ENCODE results near the gene CACNA1H.

CACNA1H gene

DNA sequence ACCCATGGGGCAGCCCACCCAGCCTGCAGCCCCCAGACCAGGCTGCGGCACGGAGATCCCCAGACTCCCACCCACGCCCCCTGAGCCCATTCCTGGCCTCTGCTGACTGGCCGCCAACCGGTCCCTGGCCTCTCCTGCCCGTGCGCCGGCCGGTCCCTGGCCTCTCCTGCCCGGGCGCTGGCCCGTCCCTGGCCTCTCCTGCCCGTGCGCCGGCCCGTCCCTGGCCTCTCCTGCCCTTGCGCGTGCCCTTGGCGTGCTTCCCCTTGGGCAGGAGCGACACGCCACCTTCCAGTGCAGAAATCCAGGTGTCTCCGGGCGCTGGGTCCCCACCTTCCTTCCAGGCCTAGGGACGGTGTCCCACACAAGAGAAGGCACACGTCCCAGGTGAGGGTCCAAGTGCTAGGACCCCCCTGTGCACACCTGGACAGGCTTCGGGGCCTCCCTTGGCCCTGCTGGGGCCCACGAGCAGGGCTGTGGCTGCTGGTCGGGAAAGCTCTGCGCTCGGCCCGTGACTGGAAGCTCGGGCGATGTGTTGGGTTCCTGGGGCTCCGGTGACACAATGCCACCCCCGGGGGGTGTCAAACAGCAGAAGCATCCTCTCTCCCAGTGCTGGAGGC, 21.4 kb upstream of the CACNA1H start:
- no peaks in the 10 kb centered on the region for H3K9me2 ChIP-seq (replicated peaks; ENCODE audit: insufficient read depth, low read length)
- H3K27me3 ChIP-seq (ENCODE audit: low read length), result no peaks in the 10 kb centered on the region
- H4K20me1 ChIP-seq (ENCODE audit: low read depth, low read length), result no peaks in the 10 kb centered on the region
- no peak overlapping the region for H3K4me2 ChIP-seq (ENCODE audit: low read depth, low read length, poor library complexity, severe bottlenecking)
- H2AFZ ChIP-seq (ENCODE audit: low read depth, low read length, severe bottlenecking), result no peak overlapping the region
- no peak overlapping the region for H3K4me3 ChIP-seq (ENCODE audit: insufficient read depth, low read length, poor library complexity, severe bottlenecking)
- H3K9me3 ChIP-seq (ENCODE audit: insufficient read depth, low read length), result no peaks in the 10 kb centered on the region
- H3F3A ChIP-seq (ENCODE audit: insufficient read depth), result no peaks in the 10 kb centered on the region
- H3K9ac ChIP-seq (ENCODE audit: low read length), result no peak overlapping the region
- TF ChIP-seq, protein P1, sequence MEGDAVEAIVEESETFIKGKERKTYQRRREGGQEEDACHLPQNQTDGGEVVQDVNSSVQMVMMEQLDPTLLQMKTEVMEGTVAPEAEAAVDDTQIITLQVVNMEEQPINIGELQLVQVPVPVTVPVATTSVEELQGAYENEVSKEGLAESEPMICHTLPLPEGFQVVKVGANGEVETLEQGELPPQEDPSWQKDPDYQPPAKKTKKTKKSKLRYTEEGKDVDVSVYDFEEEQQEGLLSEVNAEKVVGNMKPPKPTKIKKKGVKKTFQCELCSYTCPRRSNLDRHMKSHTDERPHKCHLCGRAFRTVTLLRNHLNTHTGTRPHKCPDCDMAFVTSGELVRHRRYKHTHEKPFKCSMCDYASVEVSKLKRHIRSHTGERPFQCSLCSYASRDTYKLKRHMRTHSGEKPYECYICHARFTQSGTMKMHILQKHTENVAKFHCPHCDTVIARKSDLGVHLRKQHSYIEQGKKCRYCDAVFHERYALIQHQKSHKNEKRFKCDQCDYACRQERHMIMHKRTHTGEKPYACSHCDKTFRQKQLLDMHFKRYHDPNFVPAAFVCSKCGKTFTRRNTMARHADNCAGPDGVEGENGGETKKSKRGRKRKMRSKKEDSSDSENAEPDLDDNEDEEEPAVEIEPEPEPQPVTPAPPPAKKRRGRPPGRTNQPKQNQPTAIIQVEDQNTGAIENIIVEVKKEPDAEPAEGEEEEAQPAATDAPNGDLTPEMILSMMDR (IDR thresholded peaks at IDR 0.05; ENCODE audit: insufficient read depth, low read length, poor library complexity, severe bottlenecking), result no peak
- no peak for TF ChIP-seq EZH2phosphoT487 (conservative IDR thresholded peaks at IDR 0.05; ENCODE audit: low read length)
- H3K27ac ChIP-seq (ENCODE audit: low read depth, low read length), result no peak overlapping the region
- H3K36me3 ChIP-seq (ENCODE audit: low read length), result no peaks in the 10 kb centered on the region
- no peaks in the 10 kb centered on the region for H3K79me2 ChIP-seq (ENCODE audit: insufficient read depth, low read length)

DNA sequence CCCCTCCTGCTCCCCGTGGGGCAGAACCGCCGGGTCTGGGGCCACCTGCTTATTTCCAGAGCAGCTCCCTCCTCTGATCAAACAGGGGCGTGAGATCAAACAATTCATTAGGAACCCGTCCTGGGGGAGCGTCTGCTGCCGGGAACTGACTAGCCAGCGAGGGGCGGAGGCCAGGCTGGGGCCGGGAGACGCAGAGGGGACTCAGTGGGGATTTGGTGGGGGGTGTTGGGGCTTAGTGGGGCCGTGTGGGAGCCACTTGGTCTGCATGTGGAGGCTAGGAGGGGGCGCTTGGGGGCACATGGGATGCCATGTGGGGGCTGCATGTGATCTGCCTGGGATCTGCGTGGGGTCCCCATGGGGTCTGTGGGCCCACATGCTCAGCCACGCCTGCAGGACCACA, 20.5 kb upstream of the CACNA1H start:
- Histone ChIP-seq H3K4me3 (ENCODE audit: insufficient read depth, low read length, poor library complexity, severe bottlenecking) (no peak overlapping the region), H3K27me3 (ENCODE audit: low read length) (no peaks in the 10 kb centered on the region), H3K9ac (ENCODE audit: low read length) (no peak overlapping the region), H3K27ac (ENCODE audit: low read depth, low read length) (no peak overlapping the region), H3K79me2 (ENCODE audit: insufficient read depth, low read length) (no peaks in the 10 kb centered on the region), H4K20me1 (ENCODE audit: low read depth, low read length) (no peaks in the 10 kb centered on the region), H3F3A (ENCODE audit: insufficient read depth) (no peaks in the 10 kb centered on the region), H3K4me2 (ENCODE audit: low read depth, low read length, poor library complexity, severe bottlenecking) (no peak overlapping the region), H3K9me2 (replicated peaks; ENCODE audit: insufficient read depth, low read length) (no peaks in the 10 kb centered on the region), H2AFZ (ENCODE audit: low read depth, low read length, severe bottlenecking) (no peak overlapping the region), H3K36me3 (ENCODE audit: low read length) (no peaks in the 10 kb centered on the region), H3K9me3 (ENCODE audit: insufficient read depth, low read length) (no peaks in the 10 kb centered on the region)
- TF ChIP-seq, protein P1 (IDR thresholded peaks at IDR 0.05; ENCODE audit: insufficient read depth, low read length, poor library complexity, severe bottlenecking), result no peak
- no peak for TF ChIP-seq EZH2phosphoT487 (conservative IDR thresholded peaks at IDR 0.05; ENCODE audit: low read length)

DNA sequence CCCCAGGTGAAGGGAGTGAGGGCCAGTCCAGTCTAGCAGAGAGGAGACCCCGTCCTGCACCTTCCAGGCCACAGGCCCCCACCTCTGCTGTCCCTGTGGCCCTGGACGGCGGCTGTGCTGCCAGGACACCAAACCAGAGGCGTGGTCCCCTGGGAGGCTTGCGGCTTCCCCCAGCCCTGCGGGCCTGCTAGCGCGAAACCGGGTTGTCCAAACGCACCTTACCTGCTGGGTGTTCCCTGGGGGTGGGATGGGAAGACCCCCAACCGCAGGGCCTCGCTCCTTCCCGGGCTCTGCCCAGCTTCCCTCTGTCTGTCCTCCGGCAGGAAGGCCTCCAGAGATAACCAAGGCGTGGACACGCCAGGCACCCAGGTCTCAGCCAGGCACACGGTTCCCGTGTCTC, 19.6 kb upstream of the CACNA1H start:
- Histone ChIP-seq H3K9me3 (ENCODE audit: insufficient read depth, low read length) (no peaks in the 10 kb centered on the region), H3K4me2 (ENCODE audit: low read depth, low read length, poor library complexity, severe bottlenecking) (no peak overlapping the region), H3K4me3 (ENCODE audit: insufficient read depth, low read length, poor library complexity, severe bottlenecking) (no peak overlapping the region), H3K27me3 (ENCODE audit: low read length) (no peaks in the 10 kb centered on the region), H3K27ac (ENCODE audit: low read depth, low read length) (no peak overlapping the region), H2AFZ (ENCODE audit: low read depth, low read length, severe bottlenecking) (no peak overlapping the region), H3K9ac (ENCODE audit: low read length) (no peak overlapping the region), H3F3A (ENCODE audit: insufficient read depth) (no peaks in the 10 kb centered on the region), H3K36me3 (ENCODE audit: low read length) (no peaks in the 10 kb centered on the region), H4K20me1 (ENCODE audit: low read depth, low read length) (no peaks in the 10 kb centered on the region), H3K9me2 (replicated peaks; ENCODE audit: insufficient read depth, low read length) (no peaks in the 10 kb centered on the region), H3K79me2 (ENCODE audit: insufficient read depth, low read length) (no peaks in the 10 kb centered on the region)
- no peak for TF ChIP-seq EZH2phosphoT487 (conservative IDR thresholded peaks at IDR 0.05; ENCODE audit: low read length)
- TF ChIP-seq, protein P1 (IDR thresholded peaks at IDR 0.05; ENCODE audit: insufficient read depth, low read length, poor library complexity, severe bottlenecking), result no peak

All from SU-DHL-6 (cell line).